ENCODE measurements around the gene TUBGCP2.

DNA sequence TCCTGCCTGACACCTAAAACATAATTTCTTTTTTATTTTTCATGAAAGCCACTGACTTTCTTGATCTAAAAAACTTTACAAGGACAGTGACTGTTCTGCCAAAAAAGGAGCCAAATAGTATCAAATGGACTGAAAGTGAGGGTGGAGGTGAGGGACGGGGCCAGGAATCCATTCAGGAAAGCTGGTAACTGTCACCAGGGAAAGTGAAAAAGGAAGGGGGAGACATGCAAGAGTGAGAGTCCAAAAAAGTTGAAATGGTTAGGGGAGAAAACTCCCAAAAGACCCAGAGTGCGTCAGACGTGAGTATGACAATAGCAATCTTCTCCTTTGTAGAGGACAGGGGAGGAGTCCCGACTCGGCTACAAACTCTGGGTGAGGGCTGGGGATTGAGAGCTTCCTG, 35.6 kb upstream of the TUBGCP2 start:
- TF ChIP-seq CTCF (conservative IDR thresholded peaks at IDR 0.05; ENCODE audit: low read depth, low read length): no peak
- no peak for TF ChIP-seq EZH2 (IDR thresholded peaks at IDR 0.05; ENCODE audit: borderline replicate concordance, low read depth, low read length, poor library complexity, severe bottlenecking)

Measured in A673 (cell line).